ENCODE measurements around the gene TEX11.
"Not testable (repeated sequence)": the region's sequence is repeated elsewhere in the genome, so short reads cannot be mapped to it uniquely, and the experiment has no call there.

Gene TEX11

DNA sequence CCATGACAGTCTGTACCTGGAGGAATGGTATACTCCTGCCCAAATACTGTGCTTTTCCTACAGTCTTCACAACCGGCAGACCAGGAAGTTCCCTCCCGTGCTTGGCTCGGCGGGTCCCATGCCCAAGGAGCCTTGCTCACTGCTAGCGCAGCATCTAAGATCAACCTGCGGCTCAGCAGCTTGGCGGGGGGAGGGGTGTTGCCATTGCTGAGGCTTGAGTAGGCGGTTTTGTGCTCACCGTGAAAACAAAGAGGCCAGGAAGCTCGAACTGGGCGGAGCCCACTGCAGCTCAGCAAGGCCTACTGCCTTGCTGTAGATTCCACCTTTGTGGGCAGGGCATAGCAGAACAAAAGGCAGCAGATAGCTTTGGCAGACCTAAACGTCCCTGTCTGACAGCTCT is 152.7 kb downstream of the TEX11 start:
- no peak for DNase-seq (ENCODE audit: low spot score)

DNA sequence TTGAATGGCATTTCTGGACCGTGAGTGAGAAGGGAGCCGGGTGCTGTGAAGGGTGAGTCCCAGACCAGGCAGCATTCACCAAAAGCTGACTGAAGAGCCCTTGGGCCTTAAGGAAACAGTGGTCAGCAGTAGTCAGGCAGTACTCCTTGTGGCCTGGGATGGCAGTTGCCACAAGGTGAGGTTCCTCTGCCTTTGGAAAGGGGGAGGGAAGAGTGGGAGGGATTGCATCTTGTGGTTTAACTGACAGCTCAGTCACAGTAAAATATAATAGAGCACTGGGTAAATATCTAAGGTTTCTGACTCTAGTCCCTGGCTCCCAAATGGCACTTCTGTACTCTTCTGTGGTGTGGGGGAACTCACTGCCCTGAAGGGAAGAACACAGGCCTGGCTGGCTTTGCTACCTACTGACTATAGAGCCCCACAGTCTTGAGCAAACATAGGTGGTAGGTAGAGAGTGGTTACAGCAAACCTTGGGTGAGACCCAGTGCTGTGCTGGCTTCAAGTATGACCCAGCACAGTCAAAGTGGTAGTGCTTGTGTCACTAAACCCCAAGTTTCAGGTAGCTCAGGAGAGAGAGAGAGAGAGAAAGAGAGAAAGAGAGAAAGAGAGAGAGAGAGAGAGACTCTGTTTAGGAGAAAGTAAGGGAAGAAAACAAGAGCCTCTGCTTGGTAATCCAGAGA is 154.2 kb downstream of the TEX11 start:
- DNase-seq (ENCODE audit: low spot score), result no peak

DNA sequence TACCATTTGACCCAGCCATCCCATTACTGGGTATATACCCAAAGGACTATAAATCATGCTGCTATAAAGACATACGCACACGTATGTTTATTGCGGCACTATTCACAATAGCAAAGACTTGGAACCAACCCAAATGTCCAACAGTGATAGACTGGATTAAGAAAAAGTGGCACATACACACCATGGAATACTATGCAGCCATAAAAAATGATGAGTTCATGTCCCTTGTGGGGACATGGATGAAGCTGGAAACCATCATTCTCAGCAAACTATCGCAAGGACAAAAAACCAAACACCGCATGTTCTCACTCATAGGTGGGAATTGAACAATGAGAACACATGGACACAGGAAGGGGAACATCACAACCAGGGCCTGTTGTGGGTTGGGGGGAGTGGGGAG is 174.7 kb downstream of the TEX11 start:
- DNase-seq (ENCODE audit: low spot score), result not testable (repeated sequence)

DNA sequence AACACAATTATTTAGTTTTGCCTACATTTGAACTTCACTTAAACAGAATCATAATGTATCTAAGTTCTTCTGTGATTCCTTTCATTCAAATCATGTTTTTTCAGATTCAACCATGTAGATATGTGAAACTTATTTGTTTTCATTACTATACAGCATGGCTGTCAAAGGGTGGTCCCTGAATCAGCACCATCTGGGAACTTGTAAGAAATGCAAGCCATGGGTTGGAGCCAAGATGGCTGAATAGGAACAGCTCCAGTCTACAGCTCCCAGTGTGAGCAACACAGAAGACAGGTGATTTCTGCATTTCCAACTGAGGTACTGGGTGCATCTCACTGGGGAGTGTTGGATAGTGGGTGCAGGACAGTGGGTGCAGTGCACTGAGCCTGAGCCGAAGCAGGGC is 180.6 kb downstream of the TEX11 start:
- not testable (repeated sequence) for DNase-seq (ENCODE audit: low spot score)

DNA sequence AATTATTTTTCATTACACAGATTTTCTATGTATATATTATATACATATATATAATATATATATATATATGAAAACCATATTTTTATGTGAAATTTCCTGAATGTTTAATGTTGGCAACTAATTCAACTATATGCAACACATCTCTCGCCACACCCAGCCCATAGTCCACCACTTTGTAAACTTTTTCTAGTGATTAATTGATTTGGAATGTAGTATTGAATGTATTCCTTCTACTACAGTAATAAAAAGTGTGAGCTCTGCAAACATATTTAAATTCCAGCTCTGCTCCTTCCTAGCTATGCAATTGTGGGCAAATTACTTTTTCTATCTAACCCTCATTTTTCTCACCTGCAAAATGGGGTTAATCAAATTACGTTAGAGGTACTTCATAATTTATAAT is 187.8 kb downstream of the TEX11 start:
- DNase-seq (ENCODE audit: low spot score), result no peak

DNA sequence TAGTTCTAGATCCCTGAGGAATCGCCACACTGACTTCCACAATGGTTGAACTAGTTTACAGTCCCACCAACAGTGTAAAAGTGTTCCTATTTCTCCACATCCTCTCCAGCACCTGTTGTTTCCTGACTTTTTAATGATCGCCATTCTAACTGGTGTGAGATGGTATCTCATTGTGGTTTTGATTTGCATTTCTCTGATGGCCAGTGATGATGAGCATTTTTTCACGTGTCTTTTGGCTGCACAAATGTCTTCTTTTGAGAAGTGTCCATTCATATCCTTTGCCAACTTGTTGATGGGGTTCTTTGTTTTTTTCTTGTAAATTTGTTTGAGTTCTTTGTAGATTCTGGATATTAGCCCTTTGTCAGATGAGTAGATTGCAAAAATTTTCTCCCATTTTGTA is 197.2 kb downstream of the TEX11 start:
- not testable (repeated sequence) for DNase-seq (ENCODE audit: low spot score)

DNA sequence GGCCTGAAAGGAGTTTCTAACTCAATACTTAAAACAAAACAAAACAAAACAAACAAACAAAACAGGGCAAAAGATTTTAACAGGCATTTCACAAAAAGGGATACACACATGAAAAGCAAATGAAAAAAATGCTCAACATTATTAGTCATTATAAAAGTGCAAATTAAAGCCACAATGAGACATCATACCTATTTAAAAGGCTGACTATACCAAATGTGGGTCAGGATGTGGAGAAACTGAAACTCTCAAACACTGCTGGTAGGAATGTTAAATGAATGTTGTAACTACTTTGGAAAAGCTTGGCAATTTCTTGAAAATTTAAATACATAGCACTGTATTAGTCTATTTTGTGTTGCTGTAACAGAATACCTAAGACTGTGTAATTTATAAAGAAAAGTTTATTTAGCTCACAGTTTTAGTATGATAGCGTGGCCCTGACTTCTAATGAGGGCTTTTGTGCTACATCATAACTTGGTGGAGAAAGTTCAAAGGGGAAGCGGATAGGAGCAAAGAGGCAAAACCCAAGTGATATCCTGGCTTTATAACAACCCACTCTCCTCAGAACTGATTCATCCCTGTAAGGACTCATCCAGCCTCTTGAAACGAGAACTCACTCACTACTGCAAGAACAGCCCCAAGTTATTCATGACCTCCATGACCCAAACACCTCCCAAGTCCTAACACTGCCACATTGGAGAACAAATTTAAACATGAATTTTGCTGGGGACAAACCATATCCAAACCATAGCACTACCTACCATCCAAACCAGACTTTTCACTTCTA is 214.0 kb downstream of the TEX11 start:
- DNase-seq (ENCODE audit: low spot score), result no peak

DNA sequence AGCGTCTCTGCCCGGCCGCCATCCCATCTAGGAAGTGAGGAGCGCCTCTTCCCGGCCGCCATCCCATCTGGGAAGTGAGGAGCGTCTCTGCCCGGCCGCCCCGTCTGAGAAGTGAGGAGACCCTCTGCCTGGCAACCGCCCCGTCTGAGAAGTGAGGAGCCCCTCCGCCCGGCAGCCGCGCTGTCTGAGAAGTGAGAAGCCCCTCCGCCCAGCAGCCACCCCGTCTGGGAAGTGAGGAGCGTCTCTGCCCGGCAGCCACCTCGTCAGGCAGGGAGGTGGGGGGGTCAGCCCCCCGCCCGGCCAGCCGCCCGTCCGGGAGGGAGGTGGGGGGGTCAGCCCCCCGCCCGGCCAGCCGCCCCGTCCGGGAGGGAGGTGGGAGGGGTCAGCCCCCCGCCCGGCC is 229.1 kb downstream of the TEX11 start:
- not testable (repeated sequence) for DNase-seq (ENCODE audit: low spot score)

DNA sequence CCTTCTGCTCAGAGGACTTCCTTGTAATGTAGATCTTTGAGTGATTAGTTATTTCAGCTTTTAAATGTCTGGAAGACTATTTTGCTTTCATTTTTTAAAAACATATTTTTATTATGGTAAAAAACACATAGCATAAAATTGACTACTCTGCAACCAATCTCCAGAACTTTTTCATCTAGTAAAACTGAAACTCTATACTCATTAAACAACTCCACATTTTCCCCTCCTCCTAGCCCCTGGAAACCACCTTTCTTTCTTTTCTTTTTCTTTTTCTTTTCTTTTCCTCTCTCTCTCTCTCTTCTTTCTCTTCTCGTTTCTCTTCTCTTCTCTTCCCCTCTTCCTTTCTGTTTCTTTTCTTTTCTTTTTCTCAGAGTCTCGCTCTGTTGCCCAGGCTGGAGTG is 233.2 kb downstream of the TEX11 start:
- DNase-seq (ENCODE audit: low spot score), result no peak

DNA sequence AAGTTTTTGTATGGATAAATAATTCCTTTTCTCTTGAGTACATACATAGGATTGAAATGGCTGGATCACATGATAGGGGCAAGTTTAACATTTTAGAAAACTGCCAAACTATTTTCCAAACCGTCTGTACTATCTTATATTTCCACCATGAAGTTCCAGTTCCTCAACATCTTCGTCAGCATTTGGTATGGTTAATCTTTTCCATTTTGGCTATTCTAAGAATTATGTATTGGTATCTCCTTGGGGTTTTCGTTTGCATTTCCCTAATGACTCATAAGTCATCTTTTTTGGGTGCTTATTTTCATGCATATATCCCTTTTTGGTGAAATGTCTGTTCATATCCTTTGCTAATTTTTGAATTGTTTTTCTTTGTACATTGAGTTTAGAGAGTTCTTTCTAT is 236.2 kb downstream of the TEX11 start:
- no peak for DNase-seq (ENCODE audit: low spot score)

DNA sequence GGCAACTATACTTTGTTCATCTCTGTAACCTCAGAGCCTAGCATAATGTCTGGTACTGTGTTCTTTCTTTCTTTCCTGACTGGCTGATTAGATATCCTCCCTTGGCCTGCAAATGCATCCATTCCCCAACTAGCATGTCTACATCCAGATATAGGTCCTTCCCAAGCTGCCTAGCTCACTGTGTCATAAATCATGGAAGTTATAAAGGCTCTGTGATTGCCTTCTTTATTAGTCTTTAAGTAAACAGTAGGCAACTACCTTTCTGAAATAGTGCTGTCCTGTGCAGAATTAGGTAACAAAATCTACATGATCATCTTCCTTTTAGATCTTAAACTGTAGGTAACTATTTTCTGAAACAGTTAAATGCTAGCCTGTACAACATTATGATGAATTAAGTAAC is 239.4 kb downstream of the TEX11 start:
- no peak for DNase-seq (ENCODE audit: low spot score)

DNA sequence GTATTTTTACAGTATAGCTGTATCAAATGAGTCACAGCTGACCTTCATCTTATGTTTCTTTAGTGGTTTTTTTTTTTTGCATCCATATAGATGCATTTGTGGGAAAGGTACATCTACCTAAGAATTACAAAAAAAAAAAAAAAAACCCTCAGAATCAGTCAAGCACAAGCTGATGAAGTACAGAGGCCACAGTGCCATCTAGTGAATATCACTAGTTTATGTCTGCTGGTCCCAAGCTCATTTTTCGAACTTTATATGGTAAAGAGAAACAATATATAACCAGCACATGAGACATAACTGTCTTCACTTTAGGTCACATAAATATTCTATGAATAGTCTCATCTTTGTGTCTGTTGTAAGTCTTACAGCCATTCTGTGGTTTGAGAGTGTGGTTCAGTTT is 243.8 kb downstream of the TEX11 start:
- DNase-seq (ENCODE audit: low spot score), result peak; percentile 8

DNA sequence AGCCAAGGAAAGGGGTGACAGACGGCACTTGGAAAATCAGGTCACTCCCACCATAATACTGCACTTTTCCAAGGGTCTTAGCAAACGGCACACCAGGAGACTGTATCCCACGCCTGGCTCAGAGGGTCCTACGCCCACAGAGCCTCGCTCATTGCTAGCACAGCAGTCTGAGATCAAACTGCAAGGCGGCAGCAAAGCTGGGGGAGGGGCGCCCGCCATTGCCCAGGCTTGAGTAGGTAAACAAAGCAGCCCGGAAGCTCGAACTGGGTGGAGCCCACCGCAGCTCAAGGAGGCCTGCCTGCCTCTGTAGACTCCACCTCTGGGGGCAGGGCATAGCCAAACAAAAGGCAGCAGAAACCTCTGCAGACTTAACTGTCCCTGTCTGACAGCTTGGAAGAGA is 247.4 kb downstream of the TEX11 start:
- not testable (repeated sequence) for DNase-seq (ENCODE audit: low spot score)

DNA sequence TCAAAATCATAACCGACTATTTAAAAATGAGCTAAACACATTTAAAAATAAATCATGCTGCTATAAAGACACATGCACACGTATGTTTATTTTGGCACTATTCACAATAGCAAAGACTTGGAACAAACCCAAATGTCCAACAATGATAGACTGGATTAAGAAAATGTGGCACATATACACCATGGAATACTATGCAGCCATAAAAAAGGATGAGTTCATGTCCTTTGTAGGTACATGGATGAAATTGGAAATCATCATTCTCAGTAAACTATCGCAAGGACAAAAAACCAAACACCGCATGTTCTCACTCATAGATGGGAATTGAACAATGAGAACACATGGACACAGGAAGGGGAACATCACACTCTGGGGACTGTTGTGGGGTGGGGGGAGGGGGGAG is 251.0 kb downstream of the TEX11 start:
- DNase-seq (ENCODE audit: low spot score), result not testable (repeated sequence)

DNA sequence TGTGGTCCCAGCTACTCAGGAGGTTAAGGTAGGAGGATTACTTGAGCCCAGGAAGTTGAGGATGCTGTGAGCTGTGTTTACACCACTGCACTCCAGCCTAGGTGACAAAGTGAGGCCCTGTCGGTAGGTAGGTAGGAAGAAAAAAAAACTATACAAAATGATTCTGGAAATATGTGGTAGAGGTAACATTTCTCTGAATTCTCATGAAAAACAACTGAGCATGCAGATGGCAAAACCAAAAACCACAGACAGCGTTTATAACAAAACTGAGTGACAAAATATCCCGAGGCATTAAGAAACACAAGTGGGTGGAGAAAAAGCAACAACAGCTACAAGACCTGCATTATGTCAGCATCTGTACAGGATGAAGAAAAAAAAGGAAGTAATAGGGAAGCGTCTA is 252.2 kb downstream of the TEX11 start:
- DNase-seq (ENCODE audit: low spot score), result no peak

DNA sequence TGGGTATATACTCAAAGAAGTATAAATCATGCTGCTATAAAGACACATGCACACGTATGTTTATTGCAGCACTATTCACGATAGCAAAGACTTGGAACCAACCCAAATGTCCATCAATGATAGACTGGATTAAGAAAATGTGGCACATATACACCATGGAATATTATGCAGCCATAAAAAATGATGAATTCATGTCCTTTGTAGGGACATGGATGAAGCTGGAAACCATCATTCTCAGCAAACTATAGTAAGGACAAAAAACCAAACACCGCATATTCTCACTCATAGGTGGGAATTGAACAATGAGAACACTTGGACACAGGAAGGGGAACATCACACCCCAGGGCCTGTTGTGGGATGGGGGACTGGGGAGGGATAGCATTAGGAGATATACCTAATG is 260.6 kb downstream of the TEX11 start:
- not testable (repeated sequence) for DNase-seq (ENCODE audit: low spot score)

DNA sequence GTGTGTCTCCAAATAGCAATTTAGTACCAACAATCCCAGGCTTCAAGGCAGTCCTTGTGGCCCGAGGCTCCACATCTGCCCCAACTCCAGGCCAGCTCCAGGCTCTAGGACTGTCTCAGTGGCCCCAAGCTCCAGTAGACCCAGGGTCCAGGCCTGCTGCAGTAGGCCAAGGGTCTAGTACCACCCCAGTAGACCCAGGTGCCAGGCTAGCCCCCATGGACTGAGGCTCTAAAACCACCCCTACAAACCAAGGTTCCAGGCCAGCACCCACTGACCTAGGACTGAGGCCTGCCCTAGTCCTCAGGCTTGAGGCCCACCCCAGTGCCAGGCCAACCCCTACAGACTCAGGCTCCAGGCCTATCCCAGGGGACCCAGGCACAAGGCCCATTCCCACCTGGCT is 272.3 kb downstream of the TEX11 start:
- DNase-seq (ENCODE audit: low spot score), result no peak

DNA sequence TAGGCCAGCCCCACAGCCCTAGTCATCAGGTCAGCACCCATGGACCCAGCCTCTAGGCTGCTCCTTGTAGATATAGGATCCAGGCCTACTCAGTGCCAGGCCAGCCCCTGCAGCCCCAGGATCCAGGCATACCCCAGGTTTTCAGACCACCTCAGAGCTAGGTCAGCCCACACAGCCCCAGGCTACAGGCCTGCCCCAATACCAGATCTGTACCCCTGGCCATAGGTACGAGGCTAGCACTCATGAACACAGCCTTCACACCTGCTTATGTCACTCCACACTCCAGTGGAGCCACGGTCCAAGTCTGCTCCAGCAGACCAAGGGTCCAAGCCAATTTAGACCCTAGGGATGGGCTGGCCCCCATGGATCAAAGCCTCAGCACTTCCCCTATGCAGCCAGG is 272.8 kb downstream of the TEX11 start:
- DNase-seq (ENCODE audit: low spot score), result no peak

DNA sequence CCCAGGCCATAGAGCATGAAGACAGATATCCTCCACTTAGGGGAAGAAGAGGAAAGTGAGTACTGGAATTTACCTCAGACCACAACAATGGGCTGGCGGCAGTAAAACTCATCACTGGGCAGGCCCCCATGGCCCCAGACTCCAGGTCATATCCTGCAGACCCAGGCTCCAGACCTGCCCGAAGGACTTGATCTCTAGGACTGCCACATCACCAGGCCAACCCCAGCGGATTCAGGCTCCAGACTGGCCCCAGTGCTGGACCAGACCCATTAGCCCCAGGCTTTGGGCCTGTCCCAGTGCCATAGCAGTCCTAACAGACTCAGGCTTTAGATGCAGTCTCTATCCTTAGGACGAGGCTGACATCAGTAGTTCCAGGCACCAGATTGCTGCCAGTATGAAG is 273.3 kb downstream of the TEX11 start:
- no peak for DNase-seq (ENCODE audit: low spot score)

DNA sequence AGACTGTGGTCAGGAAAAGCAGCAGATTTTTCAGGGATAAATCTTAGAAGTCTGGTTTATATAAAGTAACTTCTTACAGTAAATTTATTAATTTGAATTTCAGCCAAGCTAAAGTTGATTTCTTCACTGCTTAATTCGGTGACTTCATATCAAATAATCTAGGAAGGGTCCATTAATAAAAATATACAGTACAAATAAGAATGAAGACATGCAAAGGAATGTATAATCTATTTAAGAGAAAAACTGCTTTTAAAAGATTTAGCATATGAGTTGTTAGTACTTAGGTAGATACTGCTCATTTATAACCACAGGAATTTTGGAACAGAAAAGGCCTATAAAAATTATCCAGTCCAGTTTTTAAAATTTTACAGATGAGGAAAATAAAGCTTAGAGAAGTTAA is 286.8 kb downstream of the TEX11 start:
- no peak for DNase-seq (ENCODE audit: low spot score)

DNA sequence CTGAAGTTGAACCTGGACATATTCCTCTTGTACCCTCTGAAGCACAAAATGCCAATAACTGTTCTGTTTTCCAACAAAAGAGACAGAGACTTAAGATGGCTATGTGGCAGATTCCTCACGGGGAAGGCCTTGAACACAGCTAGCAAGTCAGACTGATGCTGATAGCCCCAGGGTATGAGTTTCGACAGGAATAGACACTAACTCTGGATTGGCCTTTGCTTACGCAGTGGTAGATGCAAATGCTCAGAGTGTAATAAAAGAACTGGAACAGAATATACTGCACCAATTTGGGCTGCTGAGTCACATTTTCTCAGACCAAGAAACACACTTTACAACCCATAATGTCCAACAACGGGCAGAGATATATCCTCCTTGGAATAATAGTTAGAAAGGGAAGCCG is 290.0 kb downstream of the TEX11 start:
- DNase-seq (ENCODE audit: low spot score), result no peak

DNA sequence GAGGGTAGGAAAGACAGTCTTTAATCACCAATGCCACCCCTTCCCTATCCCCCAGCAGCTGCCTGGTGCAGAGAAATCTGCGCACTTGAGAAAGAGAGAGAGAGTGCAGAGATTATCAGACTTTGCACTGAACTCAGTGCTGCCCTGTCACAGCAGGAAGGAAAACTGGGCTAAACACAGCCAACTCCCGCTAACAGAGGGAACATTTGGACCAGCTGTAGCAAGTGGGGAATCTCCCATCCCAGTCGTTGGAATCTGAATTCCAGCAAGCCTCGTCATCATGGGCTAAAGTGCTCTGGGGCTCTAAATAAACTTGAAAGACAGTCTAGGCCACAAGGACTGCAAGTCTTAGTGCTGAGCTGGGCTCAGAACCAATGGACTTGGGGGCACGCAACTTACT is 295.2 kb downstream of the TEX11 start:
- peak; percentile 5 for DNase-seq (ENCODE audit: low spot score)

DNA sequence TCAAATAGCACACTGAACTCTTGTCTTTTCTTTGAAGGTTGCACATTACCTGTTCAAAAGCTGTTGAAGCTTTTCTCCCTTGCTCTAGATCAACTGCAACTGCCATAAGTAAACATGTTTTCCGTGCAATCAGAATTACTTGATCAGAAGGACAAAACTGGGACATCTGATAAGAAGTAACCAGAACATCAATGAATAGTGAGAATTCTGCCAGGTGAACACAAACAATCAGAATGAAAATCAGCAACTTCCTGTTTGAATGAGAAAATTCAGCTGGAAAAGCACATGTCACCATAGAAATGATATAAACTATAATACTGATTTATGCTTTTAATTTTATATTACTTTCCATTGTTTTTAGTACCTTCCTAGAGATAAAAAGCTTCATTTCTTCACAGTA is 303.2 kb downstream of the TEX11 start:
- DNase-seq (ENCODE audit: low spot score), result no peak

DNA sequence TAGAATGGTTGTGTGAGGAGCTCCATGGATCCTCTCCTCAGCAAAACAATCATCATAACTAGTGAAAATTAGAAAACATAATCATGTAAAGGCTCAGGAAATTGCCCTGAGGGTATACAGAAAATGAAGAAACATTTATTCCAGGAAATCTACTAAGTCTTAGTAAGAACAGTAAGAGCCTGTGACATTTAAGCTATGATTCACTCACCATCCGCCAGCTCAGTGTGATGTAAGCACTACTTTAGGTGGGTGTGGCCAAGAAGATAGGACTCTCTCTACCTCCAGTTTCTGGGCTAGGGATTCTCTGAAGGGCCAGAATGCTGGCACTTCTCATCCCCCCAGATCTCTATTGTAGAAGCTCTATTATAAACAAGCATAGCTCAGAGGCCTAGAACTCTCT is 316.4 kb downstream of the TEX11 start:
- no peak for DNase-seq (ENCODE audit: low spot score)

Measured in hepatic stellate cell (primary cell).